Cardiac septum (tissue), 1 donor: Measurements from ENCODE around the gene GRB7. TPM values are rescaled to one million over a fixed set of nuclear protein-coding genes. Genes with fewer than 3 reads are reported as not detected.
"Not testable (repeated sequence)": the region's sequence is repeated elsewhere in the genome, so short reads cannot be mapped to it uniquely, and the experiment has no call there.

Experiments used
- DNase-seq: peaks from one replicate; pipeline ENCODE4 v3.0.0-alpha.2; 2020; ENCODE audit warnings: low spot score
- intact Hi-C: fragments of 100-400 bp; cut with DNase I; formaldehyde crosslinking; loops from one replicate; pipeline ENCODE4 v1.14.0; 2022
- total RNA-seq: library from RNA; stranded (reverse); fragmentation: NEBNext Ultra II Directional; extraction: Animal tissue kit (Norgen Biotek cat#: 25700); gene quantifications from one replicate; pipeline ENCODE4 v1.2.1, GENCODE V29; 2021
- donor health status: DM: no; HTN: no; CAD: no.

The GRB7 gene
- total RNA-seq, 1 donor from 2014 or later: 0.65 TPM

- DNase-seq: no peak
- intact Hi-C loops: no loop called here
Measured at GRCh38 chr17:39747745-39748144, 10.0 kb downstream of the GRB7 start.

- DNase-seq: peak; percentile 36
Measured at GRCh38 chr17:39748444-39749034, 10.8 kb downstream of the GRB7 start.

GRCh38 chr17:39750131-39751015, 12.6 kb downstream of the GRB7 start:
- peak; percentile 76 for DNase-seq
- intact Hi-C loops: loop anchor here (5.0 kb wide), 3 partner anchors 113 to 203 kb away; partner anchors contain the start of gene STARD3

More at GRCh38 chr17:39748444-39749034, 10.8 kb downstream of the GRB7 start:
- intact Hi-C loops: not testable (repeated sequence)

GRCh38 chr17:39751016-39751543, 13.3 kb downstream of the GRB7 start:
- peak; percentile 44 for DNase-seq
- intact Hi-C loops: loop anchor here (5.0 kb wide), 3 partner anchors 114 to 204 kb away; partner anchors contain the start of gene STARD3

GRCh38 chr17:39751637-39752036, 13.9 kb downstream of the GRB7 start:
- intact Hi-C loops: loop anchor here (5.0 kb wide), 3 partner anchors 114 to 204 kb away; partner anchors contain the start of gene STARD3
- peak; percentile 72 for DNase-seq

- intact Hi-C loops: loop anchor here (5.0 kb wide), 3 partner anchors 115 to 205 kb away; partner anchors contain the start of gene STARD3
- DNase-seq: peak; percentile 64
Measured at GRCh38 chr17:39752241-39752881, 14.6 kb downstream of the GRB7 start.

- peak; percentile 87 for DNase-seq
- intact Hi-C loops: loop anchor here (5.0 kb wide), 3 partner anchors 116 to 206 kb away; partner anchors contain the start of gene STARD3
Measured at GRCh38 chr17:39753514-39754160, 15.9 kb downstream of the GRB7 start.

- intact Hi-C loops: loop anchor here (5.0 kb wide), 3 partner anchors 117 to 207 kb away; partner anchors contain the start of gene STARD3
- DNase-seq: peak; percentile 97
Measured at GRCh38 chr17:39754161-39754957, 16.6 kb downstream of the GRB7 start.

GRCh38 chr17:39754958-39755553, 17.3 kb downstream of the GRB7 start:
- no peak for DNase-seq

GRCh38 chr17:39755554-39756379, 18.0 kb downstream of the GRB7 start:
- intact Hi-C loops: no loop called here

More at GRCh38 chr17:39754958-39755553, 17.3 kb downstream of the GRB7 start:
- intact Hi-C loops: loop anchor here (5.0 kb wide), 3 partner anchors 118 to 208 kb away; partner anchors contain the start of gene STARD3

GRCh38 chr17:39756380-39757079, 18.8 kb downstream of the GRB7 start:
- DNase-seq: no peak

More at GRCh38 chr17:39755554-39756379, 18.0 kb downstream of the GRB7 start:
- peak; percentile 49 for DNase-seq

GRCh38 chr17:39757176-39757662, 19.5 kb downstream of the GRB7 start:
- DNase-seq: no peak
- intact Hi-C loops: no loop called here

More at GRCh38 chr17:39756380-39757079, 18.8 kb downstream of the GRB7 start:
- intact Hi-C loops: no loop called here

- no peak for DNase-seq
- intact Hi-C loops: no loop called here
Measured at GRCh38 chr17:39757931-39758873, 20.5 kb downstream of the GRB7 start.

- DNase-seq: no peak
- intact Hi-C loops: no loop called here
Measured at GRCh38 chr17:39759204-39759603, 21.5 kb downstream of the GRB7 start.
